ENCODE results near the gene RANBP3.

The RANBP3 gene

DNA sequence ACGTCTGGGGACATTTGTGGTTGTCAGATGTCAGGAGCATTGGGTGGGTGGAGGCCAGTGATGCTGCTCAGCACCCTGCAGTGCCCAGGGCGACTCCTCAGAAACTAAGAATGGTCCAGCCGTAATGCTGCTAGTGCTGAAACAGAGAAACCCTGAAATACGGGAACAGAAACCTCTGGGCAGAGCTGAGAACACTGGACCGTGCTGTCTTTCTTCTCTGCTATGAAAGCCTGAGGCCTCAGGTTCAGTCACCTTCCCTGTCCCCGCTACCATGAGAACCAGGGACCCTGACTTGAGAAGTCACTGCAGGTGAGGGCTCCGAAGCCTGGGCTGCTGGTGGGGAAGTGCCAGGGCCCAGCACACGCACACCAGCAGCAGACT, 50.5 kb downstream of the RANBP3 start:
- TF ChIP-seq, protein P1, sequence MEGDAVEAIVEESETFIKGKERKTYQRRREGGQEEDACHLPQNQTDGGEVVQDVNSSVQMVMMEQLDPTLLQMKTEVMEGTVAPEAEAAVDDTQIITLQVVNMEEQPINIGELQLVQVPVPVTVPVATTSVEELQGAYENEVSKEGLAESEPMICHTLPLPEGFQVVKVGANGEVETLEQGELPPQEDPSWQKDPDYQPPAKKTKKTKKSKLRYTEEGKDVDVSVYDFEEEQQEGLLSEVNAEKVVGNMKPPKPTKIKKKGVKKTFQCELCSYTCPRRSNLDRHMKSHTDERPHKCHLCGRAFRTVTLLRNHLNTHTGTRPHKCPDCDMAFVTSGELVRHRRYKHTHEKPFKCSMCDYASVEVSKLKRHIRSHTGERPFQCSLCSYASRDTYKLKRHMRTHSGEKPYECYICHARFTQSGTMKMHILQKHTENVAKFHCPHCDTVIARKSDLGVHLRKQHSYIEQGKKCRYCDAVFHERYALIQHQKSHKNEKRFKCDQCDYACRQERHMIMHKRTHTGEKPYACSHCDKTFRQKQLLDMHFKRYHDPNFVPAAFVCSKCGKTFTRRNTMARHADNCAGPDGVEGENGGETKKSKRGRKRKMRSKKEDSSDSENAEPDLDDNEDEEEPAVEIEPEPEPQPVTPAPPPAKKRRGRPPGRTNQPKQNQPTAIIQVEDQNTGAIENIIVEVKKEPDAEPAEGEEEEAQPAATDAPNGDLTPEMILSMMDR (IDR thresholded peaks at IDR 0.05; ENCODE audit: low read depth, low read length): no peak
- DNase-seq (ENCODE audit: extremely low read depth, low read depth): no peak

DNA sequence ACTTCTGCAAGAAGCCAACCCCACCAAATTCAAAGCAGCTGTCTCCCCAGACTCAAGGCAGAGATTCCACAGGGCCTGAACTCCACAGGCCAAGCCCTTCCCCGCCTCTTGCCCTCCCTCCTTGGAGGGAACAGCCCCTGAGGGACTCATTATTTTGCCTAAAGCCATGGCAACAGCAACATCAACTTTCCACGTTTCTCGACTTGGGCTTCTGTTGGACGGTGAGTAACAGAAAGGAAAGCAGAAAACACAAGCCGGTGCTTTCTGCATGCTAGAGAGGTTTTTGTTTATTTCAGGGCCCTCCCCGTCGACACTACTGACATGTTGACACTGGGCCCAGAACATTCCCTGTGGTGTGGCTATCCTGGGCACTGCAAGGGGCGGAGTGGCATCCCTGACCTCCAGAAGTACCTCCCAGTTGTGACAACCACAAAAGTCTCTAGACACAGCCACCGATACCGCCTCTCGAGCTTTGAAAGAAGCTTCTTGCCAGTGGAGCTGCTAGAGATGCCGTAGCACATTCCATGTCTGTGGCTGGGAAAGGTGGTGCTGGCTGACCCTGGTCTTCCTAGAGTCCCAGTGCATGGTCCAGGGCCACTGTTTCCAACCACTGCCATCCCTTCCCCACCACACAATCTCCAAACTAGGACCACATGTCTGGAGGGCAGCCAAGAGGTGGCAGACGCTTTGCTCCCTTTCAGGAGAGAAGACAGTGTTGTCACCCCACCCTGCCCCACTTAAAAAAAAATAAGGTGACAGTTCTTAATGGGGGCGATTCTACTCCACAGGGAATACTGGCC, 51.1 kb downstream of the RANBP3 start:
- TF ChIP-seq, protein P1 (IDR thresholded peaks at IDR 0.05; ENCODE audit: low read depth, low read length): no peak
- DNase-seq (ENCODE audit: extremely low read depth, low read depth): peak; percentile 94

- DNase-seq (ENCODE audit: extremely low read depth, low read depth): no peak
- TF ChIP-seq, protein P1 (IDR thresholded peaks at IDR 0.05; ENCODE audit: low read depth, low read length): no peak
Measured at GRCh38 chr19:5925830-5926427, 52.0 kb downstream of the RANBP3 start.

- TF ChIP-seq, protein P1 (IDR thresholded peaks at IDR 0.05; ENCODE audit: low read depth, low read length): no peak
- no peak for DNase-seq (ENCODE audit: extremely low read depth, low read depth)
Measured at GRCh38 chr19:5923356-5923755, 54.6 kb downstream of the RANBP3 start.

DNA sequence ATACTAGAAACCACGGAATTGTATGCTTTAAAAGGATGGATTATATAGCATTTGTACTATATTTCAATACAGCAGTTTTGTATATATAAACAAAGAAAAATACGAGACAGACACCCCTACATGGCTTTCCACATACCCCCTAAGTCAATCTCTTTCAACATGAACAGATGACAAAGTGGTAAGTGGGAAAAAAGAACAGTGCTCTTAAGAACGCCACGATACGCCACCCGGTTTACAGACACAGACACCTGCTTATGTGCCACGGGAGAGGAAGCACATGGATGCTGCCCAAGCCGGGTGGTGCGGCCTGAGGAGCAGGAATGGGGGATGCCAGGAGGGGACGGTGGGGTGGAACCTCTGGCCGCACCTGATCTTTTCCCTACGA, 55.8 kb downstream of the RANBP3 start:
- TF ChIP-seq, protein P1 (IDR thresholded peaks at IDR 0.05; ENCODE audit: low read depth, low read length): no peak
- no peak for DNase-seq (ENCODE audit: extremely low read depth, low read depth)

GRCh38 chr19:5921516-5922160, 56.3 kb downstream of the RANBP3 start:
- DNase-seq (ENCODE audit: extremely low read depth, low read depth): no peak
- TF ChIP-seq, protein P1 (IDR thresholded peaks at IDR 0.05; ENCODE audit: low read depth, low read length): no peak
